Fibroblast of gingiva (primary cell): Measurements from ENCODE around the gene EIF4G2.

Experiments used
- DNase-seq: peaks from one replicate; pipeline ENCODE4 v3.0.0-alpha.2; 2011; ENCODE audit warnings: low read depth

Gene EIF4G2

DNA sequence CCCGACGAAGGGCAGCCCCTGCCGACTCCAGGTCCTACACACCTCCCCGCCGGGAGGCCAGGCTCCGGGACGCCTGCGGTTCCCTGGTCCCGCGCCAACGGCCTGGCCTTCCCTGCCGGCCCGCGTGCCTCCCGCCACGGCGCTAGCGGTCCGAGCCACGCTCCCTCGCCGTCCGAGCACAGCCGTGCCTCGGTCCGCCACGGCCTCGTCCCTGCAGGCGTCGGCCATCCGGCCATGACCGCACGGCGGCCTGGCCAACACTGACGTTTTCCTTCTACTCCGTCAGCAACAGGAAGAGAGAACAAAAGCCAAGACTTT, 532 bp downstream of the EIF4G2 start:
- no peak for DNase-seq

- peak; percentile 38 for DNase-seq
Observed at GRCh38 chr11:10807493-10808234, 1.1 kb downstream of the EIF4G2 start.

GRCh38 chr11:10806206-10806605, 2.5 kb downstream of the EIF4G2 start:
- no peak for DNase-seq

GRCh38 chr11:10805741-10806140, 3.0 kb downstream of the EIF4G2 start:
- no peak for DNase-seq

DNA sequence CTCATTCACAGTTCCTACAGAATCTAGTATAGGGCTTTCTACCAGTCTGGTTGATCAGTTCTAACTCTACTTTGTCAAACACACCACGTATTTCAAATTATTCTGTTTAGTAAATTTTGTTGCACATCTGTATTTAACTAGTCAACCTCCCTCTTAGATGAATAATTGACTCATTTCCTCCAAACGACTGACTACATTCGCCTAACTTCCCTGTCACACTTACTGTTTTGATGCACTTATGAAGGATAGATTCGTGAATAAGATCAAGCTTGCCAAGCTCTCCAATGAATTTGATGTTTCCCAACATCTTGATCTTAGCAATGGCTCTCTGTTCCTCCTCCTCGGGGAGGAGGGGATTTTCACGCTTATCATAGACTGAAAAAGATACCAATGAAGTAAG, 5.0 kb downstream of the EIF4G2 start:
- no peak for DNase-seq

GRCh38 chr11:10800292-10800691, 8.4 kb downstream of the EIF4G2 start:
- no peak for DNase-seq

GRCh38 chr11:10798330-10798928, 10.3 kb downstream of the EIF4G2 start:
- DNase-seq = no peak

- DNase-seq = peak; percentile 28
Observed at GRCh38 chr11:10797531-10797930, 11.2 kb downstream of the EIF4G2 start.

GRCh38 chr11:10797001-10797400, 11.7 kb downstream of the EIF4G2 start:
- no peak for DNase-seq

- DNase-seq = no peak
Observed at GRCh38 chr11:10796191-10796590, 12.5 kb downstream of the EIF4G2 start.

DNA sequence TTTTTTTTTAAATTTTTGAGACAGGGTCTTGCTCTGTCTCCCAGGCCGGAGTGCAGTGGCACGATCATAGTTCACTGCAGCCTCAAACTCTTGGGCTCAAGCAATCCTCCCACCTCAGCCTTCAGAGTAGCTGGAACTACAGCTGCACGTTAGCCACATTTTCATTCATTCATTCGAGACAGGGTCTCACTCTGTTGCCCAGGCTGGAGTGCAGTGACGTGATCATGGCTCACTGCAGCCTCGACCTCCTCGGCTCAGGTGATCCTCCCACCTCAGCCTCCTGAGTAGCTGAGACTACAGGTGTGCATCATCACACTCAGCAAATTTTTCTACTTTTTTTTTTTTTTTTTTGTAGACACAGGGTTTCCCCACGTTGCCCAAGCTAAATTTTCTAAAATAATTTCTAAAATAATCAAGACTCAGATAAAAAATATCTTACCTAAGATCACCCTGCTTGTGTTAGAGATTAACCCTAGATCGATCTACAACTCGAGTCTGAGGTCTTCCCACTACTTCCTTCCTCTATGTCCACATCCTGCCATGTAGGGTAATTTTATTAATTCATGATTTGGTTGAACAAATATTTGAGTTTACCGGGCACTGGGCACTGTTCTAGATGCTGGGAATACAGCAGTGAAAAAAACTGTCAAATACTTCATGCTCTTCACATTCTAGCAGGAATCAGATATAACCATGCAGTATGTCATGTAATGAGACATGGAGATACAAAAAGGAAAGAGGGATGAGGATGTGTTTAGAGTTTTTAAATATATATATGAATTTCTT, 15.1 kb downstream of the EIF4G2 start:
- no peak for DNase-seq

DNA sequence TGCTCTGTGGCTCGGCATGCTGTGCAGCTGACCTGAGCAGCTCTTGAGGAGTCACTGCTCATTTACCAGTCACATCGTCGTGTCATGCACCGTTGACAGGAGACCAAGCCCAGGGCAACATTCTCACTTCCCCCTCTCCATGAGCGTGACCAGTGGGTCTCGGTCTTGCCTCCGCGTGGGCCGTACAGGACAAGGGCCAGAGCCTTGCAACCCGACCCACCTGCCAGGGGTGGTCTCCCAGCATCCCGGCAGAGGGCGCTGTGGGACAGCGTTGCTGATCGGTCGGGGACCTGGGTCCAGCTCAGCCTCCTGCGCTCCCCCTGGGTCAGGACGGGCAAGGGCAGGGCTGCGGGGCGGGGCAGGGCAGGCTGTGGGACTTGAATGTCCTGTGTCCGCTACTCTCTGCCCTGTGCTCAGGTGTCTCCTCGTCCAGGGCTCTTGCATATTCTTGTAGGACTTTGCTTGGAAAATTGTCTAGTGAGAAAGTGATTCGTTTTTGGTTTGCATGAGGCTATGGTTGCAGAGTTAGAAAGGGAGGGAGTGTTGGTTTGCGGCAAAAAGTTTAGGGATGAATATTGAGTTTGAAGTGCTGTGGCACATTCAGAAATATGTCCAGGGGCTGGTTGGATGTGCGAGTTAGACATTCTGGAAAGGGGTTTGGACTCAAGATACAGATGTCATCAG, 16.2 kb downstream of the EIF4G2 start:
- DNase-seq = peak; percentile 55

DNA sequence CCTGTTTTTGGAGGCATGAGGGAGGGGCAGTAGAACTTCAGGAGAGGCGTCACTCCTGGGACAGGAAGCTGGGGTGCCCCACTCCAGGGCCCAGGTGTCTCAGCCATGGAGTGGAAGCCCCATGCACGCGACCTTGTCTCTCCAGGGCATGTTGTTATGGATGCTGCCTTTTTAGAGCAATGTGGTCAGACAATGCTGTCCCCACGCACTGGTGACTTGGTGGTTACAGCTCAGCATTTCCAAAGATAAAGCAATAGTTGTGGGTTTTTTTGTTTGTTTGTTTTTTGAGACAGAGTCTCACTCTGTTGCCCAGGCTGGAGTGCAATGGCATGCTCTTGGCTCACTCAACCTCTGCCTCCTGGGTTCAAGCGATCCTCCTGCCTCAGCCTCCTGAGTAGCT, 22.3 kb downstream of the EIF4G2 start:
- no peak for DNase-seq

- DNase-seq = no peak
Observed at GRCh38 chr11:10785146-10785474, 23.6 kb downstream of the EIF4G2 start.

DNA sequence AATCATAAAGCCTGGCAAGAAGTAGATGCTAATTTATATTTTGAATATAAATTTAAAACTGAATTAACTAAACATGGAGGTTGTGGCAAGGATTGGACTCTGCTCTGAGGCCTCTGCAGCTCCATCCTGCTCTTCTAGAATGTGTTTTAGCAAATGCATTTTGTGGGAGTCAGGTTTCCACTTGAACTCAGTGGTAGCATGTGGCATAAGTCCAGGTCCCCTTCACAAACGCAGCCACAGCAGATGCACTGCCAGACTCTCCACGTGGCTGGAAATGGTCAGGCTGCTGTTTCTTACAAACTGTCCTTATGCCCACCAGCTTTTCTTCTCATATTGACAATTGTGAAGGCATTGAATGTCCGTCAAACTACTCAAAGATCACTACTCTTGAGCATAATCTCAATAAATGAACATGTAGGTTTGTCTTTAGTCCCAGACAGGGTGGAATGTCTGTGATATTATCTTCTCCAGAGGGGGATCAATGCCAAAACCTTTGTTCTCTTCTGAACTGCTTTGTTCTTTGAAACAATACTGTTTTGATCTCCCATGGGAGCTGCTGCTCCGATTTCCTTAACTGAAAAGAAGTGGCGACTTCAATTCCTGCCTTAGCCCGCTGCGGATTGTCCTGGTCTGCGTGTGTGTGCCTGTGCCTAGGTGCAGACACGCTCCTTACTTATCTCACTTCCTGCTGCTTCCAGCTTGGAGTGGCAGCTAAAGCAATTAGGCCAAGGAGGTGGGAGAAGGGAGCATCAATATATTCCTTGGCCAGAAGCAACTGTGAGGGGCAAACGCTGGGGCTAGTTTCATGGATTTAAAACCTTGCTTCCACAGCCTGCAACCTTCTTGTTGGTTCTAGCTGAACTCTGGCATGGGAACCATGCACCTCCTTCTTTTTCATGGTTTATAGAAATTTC, 24.2 kb downstream of the EIF4G2 start:
- DNase-seq = no peak

DNA sequence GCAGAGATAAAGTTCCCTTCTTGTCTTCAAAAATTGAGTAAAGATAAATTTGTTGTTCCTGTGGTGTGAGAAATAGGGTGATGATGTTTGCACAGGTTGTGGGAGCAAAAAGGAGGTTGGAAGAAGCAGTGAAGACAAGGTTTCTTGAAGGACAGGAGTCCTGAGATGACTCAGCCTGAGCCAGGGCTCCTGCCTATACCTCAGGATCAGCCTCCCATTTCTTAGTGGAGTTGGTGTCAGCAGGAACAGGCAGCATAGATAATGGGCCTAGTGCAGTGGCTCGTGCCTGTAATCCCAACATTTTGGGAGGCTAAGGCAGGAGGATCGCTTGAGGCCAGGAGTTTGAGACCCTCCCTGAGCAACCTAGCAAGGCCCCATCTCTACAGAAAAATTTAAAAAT, 28.7 kb downstream of the EIF4G2 start:
- no peak for DNase-seq

DNA sequence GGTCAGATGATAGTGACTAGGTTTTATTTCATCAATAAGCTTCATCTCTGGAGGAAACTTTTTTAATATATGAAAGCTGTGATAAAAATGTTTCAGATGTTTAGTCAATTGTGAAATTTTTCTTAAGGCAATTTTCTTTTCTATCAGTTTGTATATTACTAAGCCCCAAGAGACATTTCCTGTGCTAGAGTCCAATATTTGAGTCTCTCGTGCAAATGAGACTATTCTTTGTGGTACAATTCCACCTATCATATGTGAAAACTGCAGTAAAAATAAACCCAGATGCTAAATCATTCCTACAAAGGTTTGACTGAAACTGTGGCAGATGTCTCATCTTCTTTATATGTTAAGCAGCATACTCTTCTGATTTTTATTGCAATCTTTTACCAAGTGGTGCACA, 29.6 kb downstream of the EIF4G2 start:
- DNase-seq = peak; percentile 34

DNA sequence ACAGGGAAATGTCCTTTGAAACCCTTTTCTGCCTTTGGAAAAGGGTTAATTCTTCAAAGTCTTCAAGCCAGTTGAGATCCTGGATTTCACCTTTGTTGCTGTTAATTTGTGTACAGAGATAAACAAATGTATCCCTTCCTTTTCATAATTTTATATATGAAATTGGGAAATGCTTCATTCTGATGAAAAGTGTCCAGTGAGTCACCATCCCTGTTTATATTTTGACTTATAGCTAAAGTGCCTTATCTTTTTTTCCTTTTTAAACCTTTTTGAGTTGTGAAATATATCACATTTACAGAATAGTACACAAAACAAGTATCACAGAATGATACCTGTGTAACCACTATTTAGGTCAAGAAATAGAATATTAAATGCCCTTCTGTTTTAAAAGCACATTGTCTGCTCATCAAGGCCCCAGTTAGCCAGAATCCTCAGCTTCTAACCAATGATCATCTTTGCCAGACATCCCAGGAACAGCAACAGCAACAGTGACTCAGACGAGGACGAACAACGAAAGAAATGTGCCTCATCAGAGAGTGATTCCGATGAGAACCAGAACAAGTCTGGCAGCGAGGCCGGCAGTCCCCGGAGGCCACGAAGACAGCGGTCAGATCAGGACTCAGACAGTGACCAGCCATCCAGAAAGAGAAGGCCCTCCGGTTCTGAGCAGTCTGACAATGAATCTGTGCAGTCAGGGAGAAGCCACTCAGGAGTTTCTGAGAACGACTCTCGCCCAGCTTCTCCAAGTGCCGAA, 30.3 kb downstream of the EIF4G2 start:
- DNase-seq = peak; percentile 82

DNA sequence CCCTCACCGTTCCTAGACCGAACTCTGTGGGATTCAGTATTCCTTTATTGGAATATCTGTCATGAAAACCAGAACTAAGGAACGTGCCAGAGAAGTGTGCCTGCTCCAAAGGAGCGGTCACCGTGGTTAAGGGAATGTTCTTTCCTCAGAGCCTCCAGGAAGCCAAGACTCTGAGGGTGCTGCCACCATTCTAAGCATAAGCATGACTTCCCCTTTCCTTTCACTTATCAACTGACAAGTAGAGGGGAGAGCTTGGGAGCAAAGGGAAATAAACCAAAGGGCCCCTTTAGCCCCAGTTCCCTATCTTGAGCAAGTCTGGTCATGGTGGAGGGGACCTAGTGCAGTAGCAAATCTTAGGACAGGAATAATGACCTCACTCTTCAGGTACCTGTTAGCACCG, 30.9 kb downstream of the EIF4G2 start:
- DNase-seq = no peak

- DNase-seq = no peak
Observed at GRCh38 chr11:10777393-10777793, 31.3 kb downstream of the EIF4G2 start.

- DNase-seq = no peak
Observed at GRCh38 chr11:10774811-10775210, 33.9 kb downstream of the EIF4G2 start.
